Gastroesophageal sphincter (tissue), 4 donors: Measurements from ENCODE around the gene BAIAP3. TPM values are rescaled to one million over a fixed set of nuclear protein-coding genes. Genes with fewer than 3 reads are reported as not detected.

ENCODE experiments used
- ATAC-seq: fragments of 150-250 bp; one replicate; pipeline ENCODE4 v1.9.1; 2016; ENCODE audit warnings: mild to moderate bottlenecking, moderate library complexity
- H3K27ac ChIP-seq, 4 donors: fragments of 200-600 bp; sonication (generic) in 3 of 4; 1 replicate in 3 of 4; 2 replicates in 1 of 4; pipeline ENCODE4 v1.5.1; 2016 to 2019
- H3K27me3 ChIP-seq: fragments of 200-600 bp; sonication (generic); one replicate; pipeline ENCODE4 v1.5.1; 2019
- H3K36me3 ChIP-seq, 2 donors: fragments of 200-600 bp; sonication (generic); one replicate each; pipeline ENCODE4 v1.5.1; 2019; ENCODE audit warnings: control low read depth in 1 of 2
- H3K4me1 ChIP-seq, 3 donors: fragments of 200-600 bp; sonication (generic); 1 replicate in 2 of 3; 2 replicates in 1 of 3; pipeline ENCODE4 v1.5.1; 2016 to 2019; ENCODE audit warnings: control low read depth in 2 of 3
- H3K4me3 ChIP-seq, 2 donors: fragments of 200-600 bp; sonication (generic); one replicate each; pipeline ENCODE4 v1.5.1; 2019; ENCODE audit warnings: mild to moderate bottlenecking in 1 of 2, moderate library complexity in 1 of 2
- H3K9me3 ChIP-seq, 3 donors: fragments of 200-600 bp; sonication (generic); one replicate each; pipeline ENCODE4 v1.5.1; 2017 to 2019; ENCODE audit warnings: control low read depth in 2 of 3
- EP300 ChIP-seq: sonication (generic); formaldehyde crosslinking; IDR thresholded peaks from one replicate; pipeline ENCODE4 v1.6.1; 2017; ENCODE audit warnings: antibody characterized with exemption, mild to moderate bottlenecking
- POLR2A ChIP-seq, 2 donors: fragments of 450-650 bp; IDR thresholded peaks; one replicate each; pipeline ENCODE4 v1.6.1; 2017; ENCODE audit warnings: antibody characterized with exemption in 2 of 2, mild to moderate bottlenecking in 2 of 2, moderate library complexity in 1 of 2
- POLR2AphosphoS5 ChIP-seq: sonication (generic); formaldehyde crosslinking; IDR thresholded peaks from one replicate; pipeline ENCODE4 v1.6.1; 2017; ENCODE audit warnings: antibody characterized with exemption
- WGBS, 2 donors: methylation state at CpG; one replicate each; pipeline ENCODE4 v1.1.5; 2018; ENCODE audit warnings: low coverage in 1 of 2; 5-methylcytosine and 5-hydroxymethylcytosine counted together
- total RNA-seq, 4 donors: library from RNA; depleted of rRNA; stranded (reverse); fragments of >200 nt; gene quantifications; one replicate each; pipeline ENCODE4 v1.1.0, GENCODE V29; 2016
- TF ChIP-seq, protein P1 (sequence below), 4 experiments: fragments of 200-600 bp in 2 of 4; fragments of 450-650 bp in 2 of 4; sonication (generic) in 1 of 4; IDR thresholded peaks; one replicate each; pipeline ENCODE4 v1.5.1; 2017 to 2019; ENCODE audit warnings: antibody characterized with exemption in 4 of 4, mild to moderate bottlenecking in 2 of 4, moderate library complexity in 2 of 4

BAIAP3 gene
- total RNA-seq, 4 donors from 2014 or later: 1.1 to 14.2 (median 3.0) TPM

DNA sequence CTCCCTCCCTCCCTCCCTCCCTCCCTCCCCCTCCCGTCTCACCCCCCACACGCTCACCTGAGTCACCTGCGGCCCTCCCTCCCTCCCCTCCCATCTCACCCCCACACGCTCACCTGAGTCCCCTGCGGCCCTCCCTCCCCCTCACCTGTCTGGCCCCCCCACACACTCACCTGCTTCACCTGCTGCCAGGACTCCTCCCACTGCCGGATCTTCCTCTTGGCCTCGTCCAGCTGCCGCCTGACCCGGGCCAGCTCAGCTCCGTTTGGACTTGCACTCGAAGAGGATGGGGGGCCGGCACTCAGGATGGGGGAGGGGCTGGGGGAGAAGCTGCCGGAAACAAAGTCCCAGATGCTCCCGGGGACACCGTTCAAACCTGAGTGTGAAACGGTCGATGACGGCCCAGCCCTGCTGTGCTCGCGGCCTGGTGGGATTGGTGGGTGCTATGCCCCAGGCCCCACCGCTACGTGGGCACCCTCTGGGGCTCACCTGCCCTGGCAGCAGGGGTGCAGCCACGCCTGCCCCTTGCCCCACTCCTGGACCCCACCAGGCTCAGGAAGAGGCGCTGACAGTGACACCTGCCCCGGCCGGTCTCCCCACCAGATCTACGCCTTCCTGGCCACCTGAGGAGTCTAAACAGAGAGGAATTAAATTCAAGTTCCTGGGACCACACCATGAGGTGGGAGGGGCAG lies 34.2 kb downstream of the BAIAP3 start:
- peaks cover 0 to 94% of the 10 kb centered on the region in 2 donors for H3K36me3 ChIP-seq
- no peak overlapping the region for H3K27ac ChIP-seq
- H3K4me3 ChIP-seq: no peak overlapping the region
- H3K9me3 ChIP-seq: no peaks in the 10 kb centered on the region
- no peak for ATAC-seq
- TF ChIP-seq POLR2A (IDR thresholded peaks at IDR 0.05) (no peak), POLR2AphosphoS5 (no peak), EP300 (no peak)
- TF ChIP-seq, protein P1, sequence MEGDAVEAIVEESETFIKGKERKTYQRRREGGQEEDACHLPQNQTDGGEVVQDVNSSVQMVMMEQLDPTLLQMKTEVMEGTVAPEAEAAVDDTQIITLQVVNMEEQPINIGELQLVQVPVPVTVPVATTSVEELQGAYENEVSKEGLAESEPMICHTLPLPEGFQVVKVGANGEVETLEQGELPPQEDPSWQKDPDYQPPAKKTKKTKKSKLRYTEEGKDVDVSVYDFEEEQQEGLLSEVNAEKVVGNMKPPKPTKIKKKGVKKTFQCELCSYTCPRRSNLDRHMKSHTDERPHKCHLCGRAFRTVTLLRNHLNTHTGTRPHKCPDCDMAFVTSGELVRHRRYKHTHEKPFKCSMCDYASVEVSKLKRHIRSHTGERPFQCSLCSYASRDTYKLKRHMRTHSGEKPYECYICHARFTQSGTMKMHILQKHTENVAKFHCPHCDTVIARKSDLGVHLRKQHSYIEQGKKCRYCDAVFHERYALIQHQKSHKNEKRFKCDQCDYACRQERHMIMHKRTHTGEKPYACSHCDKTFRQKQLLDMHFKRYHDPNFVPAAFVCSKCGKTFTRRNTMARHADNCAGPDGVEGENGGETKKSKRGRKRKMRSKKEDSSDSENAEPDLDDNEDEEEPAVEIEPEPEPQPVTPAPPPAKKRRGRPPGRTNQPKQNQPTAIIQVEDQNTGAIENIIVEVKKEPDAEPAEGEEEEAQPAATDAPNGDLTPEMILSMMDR (IDR thresholded peaks at IDR 0.05): no peak
- no peaks in the 10 kb centered on the region for H3K27me3 ChIP-seq
- no peaks in the 10 kb centered on the region for H3K4me1 ChIP-seq
- WGBS, 2 donors: 71% methylated on average over 1 of the region's 27 CpGs; no CpG with 5 or more reads in 1 of the 2 donors

DNA sequence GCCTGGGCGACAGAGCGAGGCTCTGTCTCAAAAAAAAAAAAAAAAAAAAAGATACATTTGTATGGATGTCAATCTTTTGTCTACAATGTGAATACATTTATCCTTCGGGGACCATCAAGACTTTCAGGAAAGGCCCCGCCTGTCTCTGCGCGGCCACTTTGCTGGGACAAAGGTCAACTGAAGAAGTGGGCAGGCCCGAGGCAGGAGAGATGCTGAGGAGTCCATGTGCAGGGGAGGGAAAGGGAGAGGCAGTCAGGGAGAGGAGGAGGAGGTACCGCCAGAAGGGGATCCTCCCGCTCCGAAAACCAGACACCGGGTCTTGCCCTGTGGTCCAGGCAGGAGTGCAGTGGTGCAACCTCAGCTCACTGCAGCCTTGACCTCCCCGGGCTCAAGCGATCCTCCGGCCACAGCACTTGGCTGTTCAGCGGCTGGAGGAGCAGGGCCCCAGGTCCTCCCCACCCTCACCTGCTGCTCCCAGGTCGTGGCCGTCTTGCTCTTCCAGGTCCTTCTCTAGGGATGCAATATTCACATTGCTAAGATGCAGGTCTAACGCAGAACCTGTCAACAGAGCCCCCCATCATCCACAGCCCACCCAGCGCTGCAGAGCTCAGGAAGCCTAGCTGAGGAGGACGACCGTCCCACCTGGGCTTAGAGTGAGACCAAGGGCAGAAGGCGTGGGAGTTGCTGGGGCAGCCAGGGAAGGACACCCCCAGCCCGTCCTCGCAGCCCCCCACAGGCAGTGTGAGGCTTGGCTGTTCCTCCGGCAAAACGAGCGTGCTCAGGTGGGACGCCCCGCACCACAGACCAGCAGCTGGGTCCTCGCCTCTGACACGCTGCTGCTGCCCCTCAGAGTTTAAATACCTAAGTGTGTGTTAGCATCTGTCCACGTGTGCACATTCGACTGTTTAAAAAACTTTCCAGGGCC lies 37.9 kb downstream of the BAIAP3 start:
- Histone ChIP-seq H3K36me3 (peaks cover 0 to 81% of the 10 kb centered on the region in 2 donors), H3K4me1 (no peaks in the 10 kb centered on the region), H3K4me3 (no peak overlapping the region), H3K27me3 (no peaks in the 10 kb centered on the region), H3K9me3 (no peaks in the 10 kb centered on the region), H3K27ac (no peak overlapping the region)
- WGBS, 2 donors: 81 to 82% methylated on average over 5 to 14 of the region's 33 CpGs
- no peak for ATAC-seq
- no peak for TF ChIP-seq POLR2A (IDR thresholded peaks at IDR 0.05)
- TF ChIP-seq, protein P1 (IDR thresholded peaks at IDR 0.05): no peak
- TF ChIP-seq EP300: no peak
- TF ChIP-seq POLR2AphosphoS5: no peak

DNA sequence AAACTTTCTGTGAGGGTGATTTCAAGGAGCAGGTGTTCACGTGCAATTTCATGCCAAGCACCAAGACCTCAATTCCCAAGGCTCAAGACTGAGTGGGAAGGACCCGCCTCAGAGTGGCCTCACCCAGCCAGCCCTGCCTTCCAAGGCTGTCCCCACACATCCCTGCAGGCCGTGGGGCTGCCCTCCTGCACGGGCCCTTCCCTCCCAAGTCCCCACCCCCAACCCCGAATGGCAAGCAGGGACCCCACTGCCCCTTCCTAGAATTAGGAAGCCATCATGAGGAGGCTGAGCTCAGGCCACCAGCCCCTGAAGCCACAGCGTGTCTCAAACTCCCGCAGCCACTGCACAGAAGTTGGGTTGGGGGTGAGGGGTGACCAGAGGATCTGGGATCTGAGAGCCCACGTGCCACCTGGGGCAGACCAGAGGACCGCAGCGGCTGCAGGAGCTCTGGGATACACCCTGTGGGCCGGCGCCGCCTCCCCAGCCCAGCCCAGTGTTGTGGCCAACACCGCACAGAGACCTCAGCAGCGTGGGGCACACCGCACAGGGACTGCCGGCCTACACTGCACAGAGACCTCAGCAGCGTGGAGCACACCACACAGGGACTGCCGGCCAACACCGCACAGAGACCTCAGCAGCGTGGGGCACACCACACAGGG lies 39.0 kb downstream of the BAIAP3 start:
- TF ChIP-seq EP300 (no peak), POLR2A (IDR thresholded peaks at IDR 0.05) (no peak), POLR2AphosphoS5 (no peak)
- TF ChIP-seq, protein P1 (IDR thresholded peaks at IDR 0.05): no peak
- Histone ChIP-seq H3K27me3 (no peaks in the 10 kb centered on the region), H3K27ac (no peak overlapping the region), H3K4me1 (no peaks in the 10 kb centered on the region), H3K4me3 (no peak overlapping the region), H3K36me3 (peaks cover 0 to 77% of the 10 kb centered on the region in 2 donors), H3K9me3 (no peaks in the 10 kb centered on the region)
- 95% methylated on average over 4 of the region's 21 CpGs; no CpG with 5 or more reads in 1 of the 2 donors for WGBS, 2 donors
- no peak for ATAC-seq

DNA sequence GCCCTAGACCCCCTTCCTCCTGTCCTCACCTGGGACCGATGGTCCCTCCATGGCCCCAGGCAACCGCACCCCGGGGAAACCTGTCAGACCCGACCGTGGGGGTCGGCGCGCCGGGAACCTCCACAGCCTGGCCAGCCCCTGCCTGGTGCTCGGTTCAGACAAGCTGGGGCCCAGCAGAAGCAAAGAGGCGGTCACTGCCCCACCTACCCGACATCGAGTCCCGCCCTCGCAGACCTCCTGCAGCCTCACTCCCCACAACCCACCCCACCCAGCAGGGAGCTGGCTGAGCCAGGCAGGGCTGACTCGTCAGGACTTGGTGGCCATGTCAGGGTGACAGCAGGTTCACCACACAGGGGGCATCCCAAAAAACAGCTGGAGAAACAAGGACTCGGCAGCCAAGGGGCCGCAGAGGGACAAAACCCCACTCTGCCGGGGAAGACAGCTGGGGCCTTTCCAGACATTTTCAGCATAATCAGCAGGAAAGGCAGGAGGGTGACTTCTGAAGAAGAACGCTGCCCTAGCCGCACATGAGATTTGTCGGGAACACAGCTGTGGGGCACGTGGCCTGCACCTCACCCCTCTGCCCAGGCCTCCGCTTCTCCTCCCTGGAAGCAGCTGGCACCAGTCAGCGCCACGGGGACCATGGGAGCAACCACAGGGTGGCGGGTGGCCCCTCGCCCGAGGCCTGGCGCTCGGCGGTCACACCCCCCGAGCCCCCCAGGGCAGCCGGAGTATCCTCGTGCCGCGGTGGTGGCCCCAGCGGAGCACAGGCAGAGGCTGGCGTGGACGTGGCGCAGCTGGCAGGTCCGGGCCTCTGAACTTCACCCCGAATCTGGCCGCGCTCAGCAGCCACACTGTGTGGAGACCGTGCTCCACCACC lies 41.2 kb downstream of the BAIAP3 start:
- H3K27ac ChIP-seq: no peak overlapping the region
- H3K4me3 ChIP-seq: no peak overlapping the region
- TF ChIP-seq EP300: no peak
- no peaks in the 10 kb centered on the region for H3K27me3 ChIP-seq
- peaks cover 0 to 64% of the 10 kb centered on the region in 2 donors for H3K36me3 ChIP-seq
- WGBS, 2 donors: 80 to 88% methylated on average over 2 to 6 of the region's 46 CpGs
- H3K4me1 ChIP-seq: peaks cover 0 to 22% (median 8%) of the 10 kb centered on the region in 3 donors
- ATAC-seq: no peak
- no peaks in the 10 kb centered on the region for H3K9me3 ChIP-seq
